Peyer's patch (tissue), 4 donors: ENCODE results near the gene DDI1. TPM values are rescaled to one million over a fixed set of nuclear protein-coding genes. Genes with fewer than 3 reads are reported as not detected.

Experiments used
- DNase-seq, 3 donors: peaks; one replicate each; pipeline ENCODE4 v3.0.0-alpha.2; 2017 to 2019
- H3K27ac ChIP-seq, 4 donors: fragments of 200-600 bp; sonication (generic); one replicate each; pipeline ENCODE4 v1.5.1; 2016 to 2019
- H3K27me3 ChIP-seq, 2 donors: fragments of 200-600 bp; sonication (generic); one replicate each; pipeline ENCODE4 v1.5.1; 2019
- H3K36me3 ChIP-seq, 3 donors: fragments of 200-600 bp; sonication (generic); one replicate each; pipeline ENCODE4 v1.5.1; 2016 to 2019
- H3K4me1 ChIP-seq, 4 donors: fragments of 200-600 bp; sonication (generic); one replicate each; pipeline ENCODE4 v1.5.1; 2016 to 2019
- H3K4me3 ChIP-seq, 4 donors: fragments of 200-600 bp; sonication (generic); 1 replicate in 3 of 4; 2 replicates in 1 of 4; pipeline ENCODE4 v1.5.1; 2016 to 2019; ENCODE audit warnings: mild to moderate bottlenecking in 1 of 4
- H3K9me3 ChIP-seq, 4 donors: fragments of 200-600 bp; sonication (generic); one replicate each; pipeline ENCODE4 v1.5.1; 2016 to 2019; ENCODE audit warnings: mild to moderate bottlenecking in 1 of 4
- POLR2A ChIP-seq, 2 donors: fragments of 450-650 bp; IDR thresholded peaks; one replicate each; pipeline ENCODE4 v1.5.1; 2017; ENCODE audit warnings: antibody characterized with exemption in 2 of 2, mild to moderate bottlenecking in 2 of 2, moderate library complexity in 2 of 2
- total RNA-seq, 4 donors: library from RNA; depleted of rRNA; stranded (reverse); fragments of >200 nt; gene quantifications; one replicate each; pipeline ENCODE4 v1.1.0, GENCODE V29; 2016
- TF ChIP-seq, protein P1 (sequence below), 6 experiments: fragments of 450-650 bp in 4 of 6; fragments of 200-600 bp in 2 of 6; sonication (generic) in 1 of 6; IDR thresholded peaks; one replicate each; pipeline ENCODE4 v1.5.1; 2017 to 2019; ENCODE audit warnings: antibody characterized with exemption in 6 of 6, mild to moderate bottlenecking in 3 of 6, moderate library complexity in 1 of 6

DDI1 gene
- total RNA-seq, 4 donors from 2014 or later: not detected

DNA sequence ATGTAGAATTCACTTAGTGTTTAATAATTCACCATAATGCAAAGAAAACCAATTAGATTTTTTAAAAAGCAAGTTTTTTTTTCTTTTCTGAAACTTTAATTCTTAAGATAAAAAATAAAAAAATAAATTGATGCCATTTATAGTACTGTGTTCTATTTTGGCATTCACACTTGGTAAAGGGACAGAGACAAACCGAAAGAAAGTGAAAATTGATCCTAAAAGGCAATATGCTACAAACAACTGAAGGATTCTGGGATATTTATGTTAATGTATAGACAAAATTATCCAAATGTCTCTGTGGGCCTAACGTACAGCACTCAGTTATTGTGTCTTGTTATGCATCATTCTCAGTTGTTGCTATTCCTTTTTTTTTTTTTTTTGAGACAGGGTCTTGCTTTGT is 41.9 kb upstream of the DDI1 start:
- Histone ChIP-seq H3K4me3 (no peak overlapping the region), H3K27ac (no peak overlapping the region), H3K27me3 (no peaks in the 10 kb centered on the region), H3K36me3 (no peaks in the 10 kb centered on the region), H3K4me1 (no peaks in the 10 kb centered on the region), H3K9me3 (no peaks in the 10 kb centered on the region)
- no peak for TF ChIP-seq POLR2A (IDR thresholded peaks at IDR 0.05)
- TF ChIP-seq, protein P1, sequence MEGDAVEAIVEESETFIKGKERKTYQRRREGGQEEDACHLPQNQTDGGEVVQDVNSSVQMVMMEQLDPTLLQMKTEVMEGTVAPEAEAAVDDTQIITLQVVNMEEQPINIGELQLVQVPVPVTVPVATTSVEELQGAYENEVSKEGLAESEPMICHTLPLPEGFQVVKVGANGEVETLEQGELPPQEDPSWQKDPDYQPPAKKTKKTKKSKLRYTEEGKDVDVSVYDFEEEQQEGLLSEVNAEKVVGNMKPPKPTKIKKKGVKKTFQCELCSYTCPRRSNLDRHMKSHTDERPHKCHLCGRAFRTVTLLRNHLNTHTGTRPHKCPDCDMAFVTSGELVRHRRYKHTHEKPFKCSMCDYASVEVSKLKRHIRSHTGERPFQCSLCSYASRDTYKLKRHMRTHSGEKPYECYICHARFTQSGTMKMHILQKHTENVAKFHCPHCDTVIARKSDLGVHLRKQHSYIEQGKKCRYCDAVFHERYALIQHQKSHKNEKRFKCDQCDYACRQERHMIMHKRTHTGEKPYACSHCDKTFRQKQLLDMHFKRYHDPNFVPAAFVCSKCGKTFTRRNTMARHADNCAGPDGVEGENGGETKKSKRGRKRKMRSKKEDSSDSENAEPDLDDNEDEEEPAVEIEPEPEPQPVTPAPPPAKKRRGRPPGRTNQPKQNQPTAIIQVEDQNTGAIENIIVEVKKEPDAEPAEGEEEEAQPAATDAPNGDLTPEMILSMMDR (IDR thresholded peaks at IDR 0.05): no peak
- DNase-seq: no peak

DNA sequence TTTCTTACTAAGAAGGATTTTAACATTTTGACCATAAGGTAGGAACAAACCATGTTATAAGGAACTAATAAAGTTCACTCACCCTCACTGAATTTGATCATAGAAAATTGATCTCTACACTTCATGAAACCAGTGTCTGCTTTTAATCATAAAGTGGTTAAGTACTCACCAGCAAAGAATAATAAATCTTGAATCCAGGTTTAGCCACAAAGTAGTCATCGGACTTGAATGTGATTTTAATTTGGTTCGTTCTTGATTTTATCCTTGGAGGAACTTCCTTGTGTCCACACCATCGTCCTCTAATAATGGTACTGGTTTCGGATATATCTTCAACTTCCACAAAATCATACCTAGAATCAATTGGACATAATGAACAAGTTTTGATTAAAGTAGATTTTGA is 40.5 kb upstream of the DDI1 start:
- Histone ChIP-seq H3K4me1 (no peaks in the 10 kb centered on the region), H3K36me3 (no peaks in the 10 kb centered on the region), H3K27ac (no peak overlapping the region), H3K4me3 (no peak overlapping the region), H3K9me3 (no peaks in the 10 kb centered on the region), H3K27me3 (no peaks in the 10 kb centered on the region)
- TF ChIP-seq POLR2A (IDR thresholded peaks at IDR 0.05): no peak
- TF ChIP-seq, protein P1 (IDR thresholded peaks at IDR 0.05): no peak
- no peak for DNase-seq

DNA sequence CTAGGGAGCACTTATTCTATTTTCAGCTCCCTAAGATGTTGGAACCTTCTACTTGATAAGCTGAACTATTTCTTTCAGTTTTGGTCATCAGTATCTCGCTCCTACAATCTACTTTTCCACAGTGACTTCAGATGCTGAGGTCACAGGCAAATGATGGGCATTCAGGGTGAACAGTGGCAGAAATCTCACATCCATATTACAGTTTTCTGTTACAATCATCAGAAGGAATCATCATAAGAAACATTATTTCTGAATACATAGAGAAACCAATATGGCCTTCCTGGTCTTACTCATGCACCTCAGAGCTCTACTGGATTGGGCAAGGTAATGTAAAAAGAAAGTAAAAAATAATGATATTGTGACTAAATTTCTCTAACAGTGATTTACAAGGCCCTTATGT is 39.4 kb upstream of the DDI1 start:
- H3K4me3 ChIP-seq: no peak overlapping the region
- no peaks in the 10 kb centered on the region for H3K9me3 ChIP-seq
- no peak for DNase-seq
- H3K27ac ChIP-seq: no peak overlapping the region
- H3K27me3 ChIP-seq: no peaks in the 10 kb centered on the region
- H3K36me3 ChIP-seq: no peaks in the 10 kb centered on the region
- TF ChIP-seq, protein P1 (IDR thresholded peaks at IDR 0.05): no peak
- no peak for TF ChIP-seq POLR2A (IDR thresholded peaks at IDR 0.05)
- no peaks in the 10 kb centered on the region for H3K4me1 ChIP-seq

DNA sequence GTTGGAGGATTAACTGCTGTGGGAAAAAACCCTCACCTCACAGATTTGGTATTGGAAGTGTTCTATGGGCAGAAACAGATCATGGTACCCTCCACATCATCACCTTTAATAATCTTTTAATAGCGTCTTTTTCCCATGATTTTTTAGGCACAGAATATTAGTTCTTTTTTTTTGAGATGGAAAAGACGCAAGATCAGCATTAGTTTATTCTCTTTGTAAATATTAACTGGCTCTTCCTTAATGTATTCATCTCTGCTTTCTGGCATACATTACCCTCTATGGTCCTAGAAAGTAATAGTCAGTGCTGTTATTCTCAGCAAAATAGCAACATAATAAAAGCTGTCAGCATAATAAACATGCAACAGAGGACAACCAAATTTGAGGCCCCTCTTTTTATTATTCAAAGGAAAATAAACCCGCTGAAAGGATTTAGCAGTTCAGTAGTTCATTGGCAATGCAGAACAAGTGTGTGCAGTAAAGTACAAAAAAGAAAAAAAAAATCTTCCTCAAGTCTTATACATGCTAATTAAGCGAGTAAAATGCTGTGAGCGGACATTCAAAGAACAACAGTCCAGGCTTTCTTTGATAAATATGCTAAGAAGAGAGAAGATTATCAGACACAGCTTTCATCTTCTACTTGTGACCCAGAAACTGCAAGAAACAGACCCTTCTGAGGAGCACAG is 37.5 kb upstream of the DDI1 start:
- TF ChIP-seq POLR2A (IDR thresholded peaks at IDR 0.05): no peak
- TF ChIP-seq, protein P1 (IDR thresholded peaks at IDR 0.05): no peak
- Histone ChIP-seq H3K9me3 (no peaks in the 10 kb centered on the region), H3K4me1 (no peaks in the 10 kb centered on the region), H3K4me3 (no peak overlapping the region), H3K27ac (no peak overlapping the region), H3K27me3 (no peaks in the 10 kb centered on the region), H3K36me3 (no peaks in the 10 kb centered on the region)
- DNase-seq: no peak

DNA sequence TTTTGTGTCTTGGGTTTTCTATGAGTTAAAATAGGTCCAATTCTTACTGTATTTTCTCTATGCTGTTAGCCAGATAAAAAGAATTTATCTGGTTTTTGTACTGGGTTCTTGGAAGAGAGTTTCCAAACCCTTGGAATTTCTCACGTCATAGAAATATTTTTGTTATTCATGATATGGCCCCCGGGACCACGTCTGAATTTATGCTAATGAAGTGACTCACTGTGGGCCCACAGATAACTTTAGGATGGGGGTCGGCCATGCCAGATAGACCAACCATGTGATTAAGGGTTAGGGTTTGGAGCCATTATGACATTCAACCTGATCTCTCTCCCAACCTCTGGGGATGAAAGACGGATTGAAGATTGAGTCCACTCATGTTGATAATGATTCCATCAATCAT is 35.6 kb upstream of the DDI1 start:
- DNase-seq: no peak
- Histone ChIP-seq H3K36me3 (no peaks in the 10 kb centered on the region), H3K27ac (no peak overlapping the region), H3K4me1 (no peaks in the 10 kb centered on the region), H3K4me3 (no peak overlapping the region), H3K9me3 (no peaks in the 10 kb centered on the region), H3K27me3 (no peaks in the 10 kb centered on the region)
- TF ChIP-seq POLR2A (IDR thresholded peaks at IDR 0.05): no peak
- TF ChIP-seq, protein P1 (IDR thresholded peaks at IDR 0.05): no peak
